HCT116 (cell line): Measurements from ENCODE around the gene CHST15. TPM values are rescaled to one million over a fixed set of nuclear protein-coding genes. Genes with fewer than 3 reads are reported as not detected.

Experiments
- ATAC-seq: fragments of 200-7000 bp; cut with Tn5 transposase; 2 replicates; pipeline ENCODE4 v1.9.1; 2020; ENCODE audit warnings: mild to moderate bottlenecking, moderate library complexity
- BruUV-seq: library from RNA; stranded (reverse); fragments of 400-500 nt; replicated peaks from 2 replicates; lab custom pipeline; 2021; lab: Mats Ljungman, UMichigan
- CTCF ChIA-PET: fragments of 300-600 bp; sonication (Branson Sonifier 250); formaldehyde crosslinking; loops from one replicate; lab custom pipeline; 2021; ENCODE audit warnings: antibody characterized with exemption; lab: Charles Lee
- POLR2A ChIA-PET: fragments of 300-600, 350-600 bp; sonication (Branson Sonifier 250); formaldehyde crosslinking; loops from one replicate; lab custom pipeline; 2021; ENCODE audit warnings: antibody characterized with exemption; lab: Charles Lee
- RAD21 ChIA-PET, 2 experiments: fragments of 300-600 bp; sonication (Branson Sonifier 250); formaldehyde crosslinking; loops; one replicate each; lab custom pipeline; 2023; ENCODE audit warnings: low total read pairs in 2 of 2; ENCODE audit not compliant: uncharacterized antibody in 2 of 2, unreplicated experiment in 2 of 2, low non-redundant PET in 1 of 2; lab: Charles Lee
- DNase-seq: peaks from one replicate; pipeline ENCODE4 v3.0.0-alpha.2; 2010; ENCODE audit warnings: low read depth, low spot score
- H2AFZ ChIP-seq: fragments of 200-600 bp; shearing (Covaris generic), sonication (generic); 2 replicates; pipeline ENCODE4 v1.6.1; 2017; ENCODE audit warnings: low read depth, mixed run types, mixed read lengths, antibody characterized with exemption, low read length; ENCODE audit not compliant: poor library complexity, severe bottlenecking
- H3K27ac ChIP-seq: 2 replicates; pipeline ENCODE4 v1.5.1; 2012; ENCODE audit warnings: low read depth, low read length
- H3K27me3 ChIP-seq: fragments of 200-600 bp; sonication (generic); 2 replicates; pipeline ENCODE4 v1.6.1; 2016; ENCODE audit warnings: mixed run types, low read length, mixed read lengths; ENCODE audit not compliant: insufficient read depth
- H3K36me3 ChIP-seq, 2 experiments: fragments of 200-500 bp in 1 of 2; fragments of 200-600 bp in 1 of 2; sonication (Bioruptor generic) in 1 of 2; sonication (generic) in 1 of 2; 2 replicates each; pipeline versions ENCODE4 v1.5.1 to v1.6.1; 2014 to 2016; ENCODE audit warnings: low read length in 2 of 2, inconsistent platforms in 1 of 2, mixed read lengths in 1 of 2, mixed run types in 1 of 2; ENCODE audit not compliant: insufficient read depth in 2 of 2, control insufficient read depth in 1 of 2
- H3K4me1 ChIP-seq, 2 experiments: fragments of 200-600 bp in 1 of 2; sonication (generic) in 1 of 2; 2 replicates each; pipeline versions ENCODE4 v1.5.1 to v1.6.1; 2012 to 2017; ENCODE audit warnings: low read length in 2 of 2, inconsistent platforms in 1 of 2, mild to moderate bottlenecking in 1 of 2, mixed read lengths in 1 of 2, mixed run types in 1 of 2, moderate library complexity in 1 of 2; ENCODE audit not compliant: insufficient read depth in 2 of 2, control insufficient read depth in 1 of 2
- H3K4me2 ChIP-seq: fragments of 200-600 bp; sonication (generic); 2 replicates; pipeline ENCODE4 v1.6.1; 2017; ENCODE audit warnings: mixed run types, low read length, mixed read lengths
- H3K4me3 ChIP-seq, 2 experiments: fragments of 200-600 bp in 1 of 2; sonication (generic) in 1 of 2; replicated peaks in 1 of 2; 2 replicates each; pipeline ENCODE4 v1.5.1; 2011 to 2016; ENCODE audit warnings: low read length in 2 of 2, control low read depth in 1 of 2, low read depth in 1 of 2, mild to moderate bottlenecking in 1 of 2, mixed read lengths in 1 of 2, mixed run types in 1 of 2
- H3K79me2 ChIP-seq: fragments of 200-600 bp; sonication (generic); 2 replicates; pipeline ENCODE4 v1.6.1; 2017; ENCODE audit warnings: mild to moderate bottlenecking, mixed run types, low read length, moderate library complexity, mixed read lengths; ENCODE audit not compliant: insufficient read depth
- H3K9ac ChIP-seq: fragments of 200-600 bp; sonication (generic); 2 replicates; pipeline ENCODE4 v1.6.1; 2016; ENCODE audit warnings: low read length, mixed read lengths
- H3K9me2 ChIP-seq: fragments of 200-600 bp; sonication (generic), shearing (Covaris generic); 2 replicates; pipeline ENCODE4 v1.6.1; 2017; ENCODE audit warnings: mixed run types, mild to moderate bottlenecking, moderate library complexity; ENCODE audit not compliant: insufficient read depth
- H3K9me3 ChIP-seq, 2 experiments: fragments of 200-500 bp in 1 of 2; fragments of 200-600 bp in 1 of 2; sonication (Bioruptor generic) in 1 of 2; sonication (generic) in 1 of 2; 2 replicates each; pipeline ENCODE4 v1.6.1; 2014 to 2017; ENCODE audit warnings: low read length in 2 of 2, mixed read lengths in 2 of 2, inconsistent platforms in 1 of 2, low read depth in 1 of 2, mild to moderate bottlenecking in 1 of 2, mixed run types in 1 of 2, moderate library complexity in 1 of 2; ENCODE audit not compliant: control insufficient read depth in 1 of 2, insufficient read depth in 1 of 2
- H4K20me1 ChIP-seq: fragments of 200-600 bp; sonication (generic), shearing (Covaris generic); 2 replicates; pipeline ENCODE4 v1.6.1; 2017; ENCODE audit warnings: mixed run types, mild to moderate bottlenecking, moderate library complexity; ENCODE audit not compliant: insufficient read depth
- CBX3 ChIP-seq: IDR thresholded peaks from 2 replicates; pipeline ENCODE4 v1.6.1; 2012; ENCODE audit warnings: low read depth
- CTCF ChIP-seq, 3 experiments: fragments of 200-600 bp in 1 of 3; sonication (generic) in 1 of 3; IDR thresholded peaks in 2 of 3; conservative IDR thresholded peaks in 1 of 3; 2 replicates each; pipeline ENCODE4 v1.5.1; 2012 to 2017; ENCODE audit warnings: low read depth in 2 of 3, low read length in 2 of 3, antibody characterized with exemption in 1 of 3, borderline replicate concordance in 1 of 3, control low read depth in 1 of 3, mild to moderate bottlenecking in 1 of 3, mixed read lengths in 1 of 3, mixed run types in 1 of 3, moderate library complexity in 1 of 3; ENCODE audit not compliant: insufficient read depth in 1 of 3
- ELF1 ChIP-seq: IDR thresholded peaks from 2 replicates; pipeline ENCODE4 v1.6.1; 2012; ENCODE audit warnings: low read depth, borderline replicate concordance
- EZH2phosphoT487 ChIP-seq: fragments of 200-600 bp; IDR thresholded peaks from 2 replicates; pipeline ENCODE4 v1.6.1; 2018; ENCODE audit warnings: antibody characterized with exemption, borderline replicate concordance
- FOSL1 ChIP-seq: IDR thresholded peaks from 2 replicates; pipeline ENCODE4 v1.6.1; 2012; ENCODE audit warnings: low read depth
- MAX ChIP-seq: IDR thresholded peaks from 2 replicates; pipeline ENCODE4 v1.6.1; 2012
- POLR2A ChIP-seq: IDR thresholded peaks from 2 replicates; pipeline ENCODE4 v1.7.0; 2011; ENCODE audit warnings: borderline replicate concordance; ENCODE audit not compliant: insufficient read depth, insufficient read length; ENCODE audit errors: extremely low read depth
- SIN3A ChIP-seq: IDR thresholded peaks from 2 replicates; pipeline ENCODE4 v1.6.1; 2012; ENCODE audit warnings: low read depth
- SP1 ChIP-seq: IDR thresholded peaks from 2 replicates; pipeline ENCODE4 v1.6.1; 2012; ENCODE audit warnings: low read depth
- SRF ChIP-seq: IDR thresholded peaks from 2 replicates; pipeline ENCODE4 v1.6.1; 2012; ENCODE audit warnings: low read depth
- TCF7L2 ChIP-seq: IDR thresholded peaks from 2 replicates; pipeline ENCODE4 v1.7.0; 2011; ENCODE audit warnings: borderline replicate concordance, inconsistent platforms; ENCODE audit not compliant: insufficient read depth, insufficient read length; ENCODE audit errors: extremely low read depth
- YY1 ChIP-seq: IDR thresholded peaks from 2 replicates; pipeline ENCODE4 v1.6.1; 2011; ENCODE audit warnings: low read length, low read depth, moderate library complexity, mild to moderate bottlenecking; ENCODE audit not compliant: insufficient replicate concordance; ENCODE audit errors: extremely low read depth
- ZNF274 ChIP-seq: fragments of 200-500 bp; sonication (Bioruptor generic); IDR thresholded peaks from 2 replicates; pipeline ENCODE4 v1.6.1; 2014; ENCODE audit warnings: mild to moderate bottlenecking, low read depth, low read length, inconsistent platforms
- intact Hi-C: fragments of 100-400 bp; cut with micrococcal nuclease; formaldehyde crosslinking; loops from 2 replicates; pipeline ENCODE4 v1.10.0; 2022
- total RNA-seq: library from RNA; stranded (reverse); gene quantifications from one replicate; pipeline ENCODE4 v1.2.1, GENCODE V29; 2021; ENCODE audit not compliant: unreplicated experiment
- TF ChIP-seq, protein P1 (sequence below): IDR thresholded peaks from 2 replicates; pipeline ENCODE4 v1.6.1; 2012

CHST15 gene
- total RNA-seq, 1 experiment from 2014 or later: 47.2 TPM

DNA sequence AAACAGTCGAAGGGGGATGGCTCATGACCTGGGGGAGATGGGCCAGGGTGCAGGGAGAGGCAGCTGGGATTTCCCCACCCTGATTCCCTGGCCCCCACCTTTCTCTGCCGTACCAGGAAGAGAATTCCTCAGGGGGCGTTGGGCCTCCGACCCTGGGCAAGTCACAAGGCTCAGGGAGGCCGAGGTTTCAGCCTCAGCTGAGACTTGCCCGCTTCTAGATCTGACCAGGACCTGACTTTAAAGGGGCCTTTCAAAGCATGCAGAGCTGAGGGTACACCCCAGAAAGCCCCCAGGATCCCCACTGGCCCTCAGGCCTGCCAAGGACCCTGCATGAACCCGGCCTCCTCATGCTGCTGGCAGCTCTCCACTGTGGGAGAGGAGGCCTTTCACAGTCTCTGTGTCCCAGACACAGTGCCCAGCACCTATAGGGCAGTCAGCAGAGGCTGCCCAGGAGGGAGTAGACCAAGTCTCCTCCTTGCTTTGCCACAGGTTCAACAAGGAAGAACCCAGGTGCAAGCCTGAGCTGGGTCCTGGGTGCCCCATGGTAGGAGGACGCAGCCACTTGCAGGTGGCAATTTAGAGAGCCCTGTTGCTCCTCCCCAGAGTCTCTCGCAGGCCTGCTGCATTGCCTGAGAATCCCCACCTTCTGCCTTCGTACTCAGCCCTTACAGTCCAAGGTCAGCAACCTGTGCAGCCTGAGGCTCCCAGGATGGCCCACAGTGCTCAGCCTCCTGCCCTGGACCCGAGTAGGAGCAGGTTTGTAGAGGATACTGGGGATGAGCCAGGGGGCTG is 89.3 kb downstream of the CHST15 start:
- POLR2A ChIA-PET: no interaction called here
- Histone ChIP-seq H4K20me1 (no peaks in the 10 kb centered on the region), H3K4me2 (no peak overlapping the region), H3K4me1 (no peaks in the 10 kb centered on the region), H3K27ac (no peak overlapping the region), H3K9me2 (no peaks in the 10 kb centered on the region), H3K9ac (no peak overlapping the region), H2AFZ (no peak overlapping the region), H3K36me3 (peaks cover 8 to 16% of the 10 kb centered on the region in 2 experiments; a peak in 3 of 4 replicates), H3K27me3 (no peaks in the 10 kb centered on the region), H3K4me3 (no peak overlapping the region), H3K79me2 (no peaks in the 10 kb centered on the region; the same call in 1 of the 2 replicates), H3K9me3 (no peaks in the 10 kb centered on the region)
- RAD21 ChIA-PET: no interaction called here
- intact Hi-C loops: no loop called here
- TF ChIP-seq CBX3: no peak
- no peak for TF ChIP-seq ELF1
- TF ChIP-seq ZNF274: no peak
- TF ChIP-seq POLR2A: no peak
- no peak for TF ChIP-seq SIN3A
- TF ChIP-seq EZH2phosphoT487: no peak
- no peak for TF ChIP-seq SP1
- no peak for TF ChIP-seq FOSL1
- no peak for TF ChIP-seq SRF
- BruUV-seq: no TSS peak
- no peak for DNase-seq
- CTCF ChIA-PET: interaction anchor here (0.9 kb wide), 1 partner anchor 9 kb away, joined by 4 read pairs; no protein-coding TSS in a partner anchor
- ATAC-seq: no peak

DNA sequence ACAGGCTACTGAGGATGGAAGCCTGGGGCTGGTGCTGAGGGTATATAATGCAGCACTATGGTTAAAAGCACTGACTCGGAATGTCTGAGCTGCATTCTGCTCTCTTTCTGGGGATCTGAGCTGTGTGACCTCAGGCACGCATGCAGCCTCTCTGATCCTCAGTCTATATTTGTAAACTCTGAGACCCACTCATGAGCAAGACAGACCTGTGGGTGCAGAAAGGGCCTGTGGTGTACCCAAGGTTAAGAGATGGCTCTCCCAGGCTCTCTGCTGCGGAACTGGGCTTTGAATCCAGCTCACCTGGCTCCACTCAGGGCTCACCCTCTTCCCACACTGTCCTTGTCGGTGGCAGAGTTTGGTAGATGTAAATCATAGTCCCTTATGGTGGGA is 89.9 kb downstream of the CHST15 start:
- no peaks in the 10 kb centered on the region for H3K4me1 ChIP-seq
- CTCF ChIA-PET: interaction anchor here (0.9 to 2.5 kb wide), 2 partner anchors 9 to 386 kb away, joined by 4 to 7 read pairs; no protein-coding TSS in a partner anchor
- BruUV-seq: no TSS peak
- no peak overlapping the region for H3K27ac ChIP-seq
- H3K9me2 ChIP-seq: no peaks in the 10 kb centered on the region
- intact Hi-C loops: no loop called here
- H3K36me3 ChIP-seq: peaks cover 8 to 12% of the 10 kb centered on the region in 2 experiments; a peak in 3 of 4 replicates
- H3K27me3 ChIP-seq: no peaks in the 10 kb centered on the region
- no peaks in the 10 kb centered on the region for H3K9me3 ChIP-seq
- TF ChIP-seq CTCF (IDR thresholded peaks at IDR 0.05 in 2 of 3, conservative IDR thresholded peaks at IDR 0.05 in 1 of 3; ENCODE audit: borderline replicate concordance in 1 of 3, insufficient read depth in 1 of 3, low read depth in 2 of 3, low read length in 2 of 3) (no peak), YY1 (no peak), ELF1 (no peak), TCF7L2 (no peak), MAX (no peak)
- TF ChIP-seq, protein P1, sequence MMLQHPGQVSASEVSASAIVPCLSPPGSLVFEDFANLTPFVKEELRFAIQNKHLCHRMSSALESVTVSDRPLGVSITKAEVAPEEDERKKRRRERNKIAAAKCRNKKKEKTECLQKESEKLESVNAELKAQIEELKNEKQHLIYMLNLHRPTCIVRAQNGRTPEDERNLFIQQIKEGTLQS: no peak
- TF ChIP-seq, all 23 proteins: peak for 0
- Histone ChIP-seq H3K4me2 (no peak overlapping the region), H3K4me3 (no peak overlapping the region), H4K20me1 (no peaks in the 10 kb centered on the region), H3K9ac (no peak overlapping the region), H3K79me2 (no peaks in the 10 kb centered on the region; the same call in 1 of the 2 replicates), H2AFZ (no peak overlapping the region)
- DNase-seq (no peak), ATAC-seq (no peak)
- ChIA-PET POLR2A (no interaction called here), RAD21 (no interaction called here)
